ENCODE data around the gene CD101.
A peak's percentile ranks its signal among the peaks of the same experiment; 100 is the strongest.

The CD101 gene

GRCh38 chr1:117030271-117030877 lies 28.8 kb downstream of the CD101 start:
- H3K4me1 ChIP-seq (ENCODE audit: insufficient read depth, low read length) = no peaks in the 10 kb centered on the region
- H3K4me2 ChIP-seq (ENCODE audit: insufficient read depth, low read length) = no peak overlapping the region
- H3K79me2 ChIP-seq (ENCODE audit: insufficient read depth, low read length) = no peaks in the 10 kb centered on the region
- no peak overlapping the region for H3K9ac ChIP-seq (ENCODE audit: low read depth, low read length)
- H3K9me3 ChIP-seq (ENCODE audit: insufficient read depth, low read length, severe bottlenecking) = no peaks in the 10 kb centered on the region
- no peak overlapping the region for H2AFZ ChIP-seq (ENCODE audit: low read depth, low read length)
- no peaks in the 10 kb centered on the region for H3K36me3 ChIP-seq (ENCODE audit: insufficient read depth, low read length)
- no peak overlapping the region for H3K4me3 ChIP-seq (ENCODE audit: low read depth in 1 of 2, low read length in 2 of 2)
- H4K20me1 ChIP-seq (ENCODE audit: insufficient read depth, low read length) = no peaks in the 10 kb centered on the region
- no peak for ATAC-seq (ENCODE audit: insufficient read depth, low read depth)
- no peak for TF ChIP-seq EZH2 (IDR thresholded peaks at IDR 0.05; ENCODE audit: borderline replicate concordance, low read depth, low read length, severe bottlenecking)
- TF ChIP-seq, protein P1, sequence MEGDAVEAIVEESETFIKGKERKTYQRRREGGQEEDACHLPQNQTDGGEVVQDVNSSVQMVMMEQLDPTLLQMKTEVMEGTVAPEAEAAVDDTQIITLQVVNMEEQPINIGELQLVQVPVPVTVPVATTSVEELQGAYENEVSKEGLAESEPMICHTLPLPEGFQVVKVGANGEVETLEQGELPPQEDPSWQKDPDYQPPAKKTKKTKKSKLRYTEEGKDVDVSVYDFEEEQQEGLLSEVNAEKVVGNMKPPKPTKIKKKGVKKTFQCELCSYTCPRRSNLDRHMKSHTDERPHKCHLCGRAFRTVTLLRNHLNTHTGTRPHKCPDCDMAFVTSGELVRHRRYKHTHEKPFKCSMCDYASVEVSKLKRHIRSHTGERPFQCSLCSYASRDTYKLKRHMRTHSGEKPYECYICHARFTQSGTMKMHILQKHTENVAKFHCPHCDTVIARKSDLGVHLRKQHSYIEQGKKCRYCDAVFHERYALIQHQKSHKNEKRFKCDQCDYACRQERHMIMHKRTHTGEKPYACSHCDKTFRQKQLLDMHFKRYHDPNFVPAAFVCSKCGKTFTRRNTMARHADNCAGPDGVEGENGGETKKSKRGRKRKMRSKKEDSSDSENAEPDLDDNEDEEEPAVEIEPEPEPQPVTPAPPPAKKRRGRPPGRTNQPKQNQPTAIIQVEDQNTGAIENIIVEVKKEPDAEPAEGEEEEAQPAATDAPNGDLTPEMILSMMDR (IDR thresholded peaks at IDR 0.05; ENCODE audit: borderline replicate concordance, extremely low read depth, low read length, poor library complexity, severe bottlenecking) = no peak
- no peaks in the 10 kb centered on the region for H3K27me3 ChIP-seq (ENCODE audit: insufficient read depth, low read length, poor library complexity)
- no peak overlapping the region for H3K27ac ChIP-seq (ENCODE audit: low read length)
- no peak for DNase-seq

DNA sequence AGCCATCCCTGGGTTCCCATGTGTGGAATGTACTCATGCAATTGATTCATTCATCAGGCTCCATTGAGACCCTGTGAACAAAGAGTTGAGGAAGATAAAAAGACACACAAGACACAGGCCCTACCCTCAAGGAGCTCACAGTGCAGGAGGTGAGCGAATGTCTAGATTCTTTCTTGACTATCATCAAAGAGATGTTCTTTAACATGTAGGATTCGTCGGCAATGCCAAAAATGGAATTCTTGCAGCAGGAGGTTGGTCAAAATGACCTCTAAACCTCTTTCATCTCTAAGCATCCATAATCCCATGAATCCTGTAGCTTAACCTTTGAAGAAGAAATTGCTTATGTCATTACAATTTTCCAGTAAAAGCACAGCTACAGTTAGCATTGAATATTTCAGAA lies 30.7 kb downstream of the CD101 start:
- H3K4me2 ChIP-seq (ENCODE audit: insufficient read depth, low read length) = no peak overlapping the region
- H3K4me3 ChIP-seq (ENCODE audit: low read depth in 1 of 2, low read length in 2 of 2) = no peak overlapping the region
- H3K79me2 ChIP-seq (ENCODE audit: insufficient read depth, low read length) = no peaks in the 10 kb centered on the region
- H2AFZ ChIP-seq (ENCODE audit: low read depth, low read length) = no peak overlapping the region
- no peaks in the 10 kb centered on the region for H3K36me3 ChIP-seq (ENCODE audit: insufficient read depth, low read length)
- DNase-seq (no peak), ATAC-seq (ENCODE audit: insufficient read depth, low read depth) (no peak)
- H4K20me1 ChIP-seq (ENCODE audit: insufficient read depth, low read length) = no peaks in the 10 kb centered on the region
- H3K9ac ChIP-seq (ENCODE audit: low read depth, low read length) = no peak overlapping the region
- no peak for TF ChIP-seq EZH2 (IDR thresholded peaks at IDR 0.05; ENCODE audit: borderline replicate concordance, low read depth, low read length, severe bottlenecking)
- TF ChIP-seq, protein P1 (IDR thresholded peaks at IDR 0.05; ENCODE audit: borderline replicate concordance, extremely low read depth, low read length, poor library complexity, severe bottlenecking) = no peak
- H3K27me3 ChIP-seq (ENCODE audit: insufficient read depth, low read length, poor library complexity) = no peaks in the 10 kb centered on the region
- H3K4me1 ChIP-seq (ENCODE audit: insufficient read depth, low read length) = no peaks in the 10 kb centered on the region
- no peak overlapping the region for H3K27ac ChIP-seq (ENCODE audit: low read length)
- no peaks in the 10 kb centered on the region for H3K9me3 ChIP-seq (ENCODE audit: insufficient read depth, low read length, severe bottlenecking)

- H4K20me1 ChIP-seq (ENCODE audit: insufficient read depth, low read length) = no peaks in the 10 kb centered on the region
- no peaks in the 10 kb centered on the region for H3K4me1 ChIP-seq (ENCODE audit: insufficient read depth, low read length)
- H3K9me3 ChIP-seq (ENCODE audit: insufficient read depth, low read length, severe bottlenecking) = no peaks in the 10 kb centered on the region
- H2AFZ ChIP-seq (ENCODE audit: low read depth, low read length) = no peak overlapping the region
- no peak overlapping the region for H3K27ac ChIP-seq (ENCODE audit: low read length)
- H3K4me3 ChIP-seq (ENCODE audit: low read depth in 1 of 2, low read length in 2 of 2) = no peak overlapping the region
- H3K36me3 ChIP-seq (ENCODE audit: insufficient read depth, low read length) = no peaks in the 10 kb centered on the region
- ATAC-seq (ENCODE audit: insufficient read depth, low read depth) = peak; percentile 24; the same call in 1 of the 3 replicates
- TF ChIP-seq, protein P1 (IDR thresholded peaks at IDR 0.05; ENCODE audit: borderline replicate concordance, extremely low read depth, low read length, poor library complexity, severe bottlenecking) = no peak
- TF ChIP-seq EZH2 (IDR thresholded peaks at IDR 0.05; ENCODE audit: borderline replicate concordance, low read depth, low read length, severe bottlenecking) = no peak
- no peak overlapping the region for H3K4me2 ChIP-seq (ENCODE audit: insufficient read depth, low read length)
- H3K79me2 ChIP-seq (ENCODE audit: insufficient read depth, low read length) = no peaks in the 10 kb centered on the region
- H3K27me3 ChIP-seq (ENCODE audit: insufficient read depth, low read length, poor library complexity) = no peaks in the 10 kb centered on the region
- no peak overlapping the region for H3K9ac ChIP-seq (ENCODE audit: low read depth, low read length)
- DNase-seq = no peak
Observed at GRCh38 chr1:117032681-117033539, 31.4 kb downstream of the CD101 start.

All from DND-41 (cell line).